Measurements from ENCODE around the gene M1AP. TPM values are rescaled to one million over a fixed set of nuclear protein-coding genes. Genes with fewer than 3 reads are reported as not detected.
A peak's percentile ranks its signal among the peaks of the same experiment; 100 is the strongest.

The M1AP gene
- total and polyA plus RNA-seq, 2 of the 8 experiments (the other 6 are each of a cell fraction or from before 2014, with no cell fraction given), result 4.8 TPM

GRCh38 chr2:74533464-74533863 lies 114.7 kb downstream of the M1AP start:
- WGBS, 2 experiments (ENCODE audit: extremely low coverage in 1 of 2, insufficient coverage in 1 of 2, insufficient read length in 1 of 2, insufficient replicate concordance in 2 of 2, low coverage in 1 of 2, low lambda C conversion rate in 2 of 2, missing lambda C conversion rate in 1 of 2), result 82% methylated on average over 4 of the region's 4 CpGs; no CpG with 5 or more reads in 1 of the 2 experiments
- Histone ChIP-seq H3K36me3 (ENCODE audit: control insufficient read depth in 2 of 4, insufficient read depth in 4 of 4, low read length in 3 of 4) (peaks cover 2 to 17% (median 10%) of the 10 kb centered on the region in 4 experiments; a peak in 7 of 8 replicates), H4K20me1 (replicated peaks in 1 of 2; ENCODE audit: control insufficient read depth in 1 of 2, insufficient read depth in 2 of 2, low read length in 2 of 2) (peaks cover 6 to 8% of the 10 kb centered on the region in 2 experiments), H2BK5ac (ENCODE audit: low read depth, low read length) (no peak overlapping the region), H3K4me1 (replicated peaks in 1 of 4; ENCODE audit: control insufficient read depth in 3 of 4, insufficient read depth in 4 of 4, low read length in 3 of 4) (peaks cover 4 to 9% (median 6%) of the 10 kb centered on the region in 4 experiments; a peak in 6 of 7 replicates), H3K56ac (replicated peaks; ENCODE audit: insufficient read length, low read depth, low read length) (no peak overlapping the region), H3K79me2 (ENCODE audit: control insufficient read depth in 1 of 2, insufficient read depth in 2 of 2, low read length in 2 of 2) (peaks cover 0 to 9% of the 10 kb centered on the region in 2 experiments; a peak in 2 of 4 replicates), H2AK5ac (ENCODE audit: low read depth, low read length) (no peak overlapping the region), H3K23ac (ENCODE audit: insufficient read length) (no peak overlapping the region), H3K27me3 (replicated peaks in 1 of 4; ENCODE audit: control insufficient read depth in 3 of 4, extremely low read depth in 1 of 4, insufficient read depth in 3 of 4, low read length in 3 of 4) (no peaks in the 10 kb centered on the region; a peak in 1 of 7 replicates), H4K8ac (ENCODE audit: extremely low read depth, insufficient read depth, low read length) (no peak overlapping the region), H3K27ac (ENCODE audit: low read depth, low read length) (no peak overlapping the region), H3K23me2 (ENCODE audit: low read depth, low read length) (peaks cover 9% of the 10 kb centered on the region; the same call in 1 of the 2 replicates), H4K91ac (replicated peaks; ENCODE audit: insufficient read length, low read length) (no peak overlapping the region), H3K79me1 (ENCODE audit: low read depth, low read length) (peaks cover 5% of the 10 kb centered on the region), H3K14ac (ENCODE audit: insufficient read length) (no peak overlapping the region), H4K5ac (ENCODE audit: insufficient read length, low read depth, low read length) (no peak overlapping the region), H3K9me3 (ENCODE audit: insufficient read depth in 2 of 2, low read depth in 1 of 2, low read length in 1 of 2) (no peaks in the 10 kb centered on the region), H3K4me2 (ENCODE audit: insufficient read depth in 1 of 2, low read depth in 2 of 2, low read length in 2 of 2) (no peak overlapping the region), H2BK120ac (replicated peaks; ENCODE audit: low read depth, low read length) (no peak overlapping the region), H2BK12ac (ENCODE audit: low read depth, low read length) (no peak overlapping the region), H2AFZ (ENCODE audit: low read length) (no peak overlapping the region), H3K9ac (replicated peaks in 1 of 4; ENCODE audit: extremely low read depth in 1 of 4, low read depth in 3 of 4, low read length in 3 of 4) (no peak overlapping the region), H3K18ac (ENCODE audit: extremely low read depth, low read length) (no peak overlapping the region), H3K4ac (replicated peaks; ENCODE audit: insufficient read length, low read depth, low read length) (no peak overlapping the region), H2BK20ac (ENCODE audit: low read length) (no peak overlapping the region), H3K4me3 (ENCODE audit: extremely low read depth in 1 of 4, insufficient read depth in 2 of 4, low read depth in 3 of 4, low read length in 4 of 4) (no peak overlapping the region), H2BK15ac (ENCODE audit: low read length) (no peak overlapping the region)
- POLR2A ChIA-PET (ENCODE audit: partially characterized antibody), result interaction anchor here (1.3 to 5.9 kb wide), 3 partner anchors 11 to 93 kb away, joined by 3 to 73 read pairs (median 39); partner anchors contain the start of gene LBX2
- DNase-seq (ENCODE audit: low read depth in 1 of 2, low spot score in 2 of 2), result no peak
- TF ChIP-seq BRCA1 (IDR thresholded peaks at IDR 0.05; ENCODE audit: low read depth, low read length), result no peak
- peak in 1 of 2 experiments; percentile 47; a peak in 1 of 3 replicates for TF ChIP-seq POLR2A (IDR thresholded peaks at IDR 0.05; ENCODE audit: control extremely low read depth in 1 of 2, low read depth in 2 of 2, low read length in 2 of 2)
- no peak for TF ChIP-seq HDAC6 (IDR thresholded peaks at IDR 0.05; ENCODE audit: low read depth, low read length)
- CTCF ChIA-PET (ENCODE audit: partially characterized antibody), result interaction anchor here (1.0 to 7.0 kb wide), 7 partner anchors 9 to 54 kb away, joined by 3 to 53 read pairs (median 4); no protein-coding TSS in a partner anchor
- FAIRE-seq, result no peak
